ENCODE measurements around the gene OR14C36.
"Not testable (repeated sequence)": the region's sequence is repeated elsewhere in the genome, so short reads cannot be mapped to it uniquely, and the experiment has no call there.

The OR14C36 gene

GRCh38 chr1:248348475-248348874 lies at the start of gene OR14C36:
TSS of gene OR14C36 (plus strand) at chr1:248348775. CDS start at chr1:248348775, 0 bp downstream.
- in situ Hi-C loops (cut with MboI; ENCODE audit: low sequenced_read_pairs): no loop called here

GRCh38 chr1:248303324-248303723 lies 45.3 kb upstream of the OR14C36 start, which contains the start of gene OR2T12:
TSS of gene OR2T12 (minus strand) at chr1:248303424. CDS start at chr1:248295578, 7,846 bp downstream.
- in situ Hi-C loops (cut with MboI; ENCODE audit: low sequenced_read_pairs): no loop called here

DNA sequence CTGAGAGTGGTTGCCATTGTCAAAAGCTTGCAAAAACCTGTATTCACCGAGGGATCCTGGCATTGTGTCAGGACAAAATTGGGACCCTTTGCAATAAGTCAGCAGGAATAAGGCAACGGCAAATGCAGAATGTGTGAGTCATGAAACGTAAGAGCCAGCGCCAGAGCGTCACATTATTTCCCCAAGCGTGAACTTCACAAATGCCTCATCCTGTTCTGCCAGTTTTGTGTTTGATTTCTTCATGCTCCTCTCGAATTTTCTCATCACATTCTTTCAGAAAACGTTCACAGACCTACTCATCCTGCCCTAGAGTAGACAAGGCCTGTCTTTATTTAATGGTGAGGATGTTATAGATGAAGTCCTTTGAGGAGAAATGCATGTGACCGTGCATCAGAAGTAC lies 42.9 kb upstream of the OR14C36 start:
- in situ Hi-C loops (cut with MboI; ENCODE audit: low sequenced_read_pairs): not testable (repeated sequence)

DNA sequence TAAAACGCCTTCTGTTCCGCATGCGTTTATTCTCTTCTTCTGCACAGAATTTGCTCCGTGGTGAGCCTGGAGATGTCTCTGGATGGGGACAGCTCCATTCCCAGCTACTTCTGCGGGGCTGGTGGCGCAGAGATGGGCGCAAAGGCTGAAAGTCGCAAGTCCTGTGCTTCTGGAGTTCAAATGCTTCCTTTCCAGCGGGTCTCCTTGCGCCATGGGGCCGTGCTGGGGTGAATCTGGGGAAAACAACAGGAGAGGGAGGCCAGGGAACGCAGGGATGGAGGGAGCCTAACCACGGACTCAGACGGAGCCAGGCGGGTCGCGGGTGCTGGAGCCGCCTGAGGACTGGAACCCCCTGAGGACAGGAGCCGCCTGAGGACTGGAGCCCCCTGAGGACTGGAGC lies 42.5 kb upstream of the OR14C36 start:
- in situ Hi-C loops (cut with MboI; ENCODE audit: low sequenced_read_pairs): no loop called here

GRCh38 chr1:248306740-248307139 lies 41.8 kb upstream of the OR14C36 start:
- in situ Hi-C loops (cut with MboI; ENCODE audit: low sequenced_read_pairs): not testable (repeated sequence)

- in situ Hi-C loops (cut with MboI; ENCODE audit: low sequenced_read_pairs): no loop called here
Observed at GRCh38 chr1:248316796-248317195, 31.8 kb upstream of the OR14C36 start.

DNA sequence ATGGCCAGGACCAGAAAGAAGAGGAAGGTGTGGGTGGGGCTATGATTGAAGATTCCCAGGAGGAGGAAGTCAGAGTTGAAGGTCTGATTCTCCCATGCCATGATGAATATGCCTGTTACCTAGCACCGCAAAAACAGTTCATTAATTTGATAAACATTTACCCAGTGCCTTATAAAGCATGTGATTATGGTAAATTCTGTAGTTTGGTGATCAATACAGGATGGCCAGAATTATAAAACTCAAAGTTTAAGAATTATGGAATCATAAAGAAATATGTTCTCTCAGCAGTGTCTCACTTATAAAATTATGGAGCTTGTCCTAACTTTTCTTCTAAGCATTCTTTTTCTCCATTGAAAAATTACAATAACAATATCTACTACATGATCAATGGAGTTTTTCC lies 24.1 kb upstream of the OR14C36 start, which contains the start of gene OR2M7:
Gene OR2M7, minus strand, starts transcription at position 101 of the 400 bp plus-strand sequence. Its CDS starts 0 bp downstream, at position 101.
- in situ Hi-C loops (cut with MboI; ENCODE audit: low sequenced_read_pairs): no loop called here

- in situ Hi-C loops (cut with MboI; ENCODE audit: low sequenced_read_pairs): no loop called here
Observed at GRCh38 chr1:248343451-248343850, 5.1 kb upstream of the OR14C36 start.

GRCh38 chr1:248359415-248359814 lies 10.8 kb downstream of the OR14C36 start:
- in situ Hi-C loops (cut with MboI; ENCODE audit: low sequenced_read_pairs): no loop called here

DNA sequence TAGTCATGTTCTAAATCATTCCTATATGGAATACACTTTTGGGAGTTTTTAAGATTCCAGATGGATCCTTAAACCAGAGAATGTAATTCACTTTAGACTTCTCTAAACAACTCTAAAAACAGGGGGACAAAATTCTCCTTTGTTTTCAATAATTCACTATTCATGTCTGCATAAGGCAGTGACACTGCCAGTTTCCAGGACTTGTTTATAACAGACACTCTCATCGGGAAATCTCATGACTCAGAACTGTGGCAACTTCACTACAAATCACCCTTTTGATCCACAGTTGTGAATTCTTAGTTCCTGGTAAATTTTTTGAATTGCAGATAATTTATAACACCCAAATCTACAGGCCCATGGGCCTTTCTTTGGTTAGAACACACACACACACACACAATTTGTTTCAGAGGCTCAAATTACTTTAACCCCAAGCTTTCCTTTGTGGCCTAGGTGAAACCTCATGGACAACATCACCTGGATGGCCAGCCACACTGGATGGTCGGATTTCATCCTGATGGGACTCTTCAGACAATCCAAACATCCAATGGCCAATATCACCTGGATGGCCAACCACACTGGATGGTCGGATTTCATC lies 12.6 kb downstream of the OR14C36 start, which contains the start of gene OR2T4:
Gene OR2T4, plus strand, starts transcription at position 545 of the 595 bp plus-strand sequence. Its CDS starts 0 bp downstream, at position 545.
- in situ Hi-C loops (cut with MboI; ENCODE audit: low sequenced_read_pairs): no loop called here

- in situ Hi-C loops (cut with MboI; ENCODE audit: low sequenced_read_pairs): no loop called here
Observed at GRCh38 chr1:248366609-248367008, 18.0 kb downstream of the OR14C36 start.

- in situ Hi-C loops (cut with MboI; ENCODE audit: low sequenced_read_pairs): no loop called here
Observed at GRCh38 chr1:248372394-248372793, 23.8 kb downstream of the OR14C36 start.

- in situ Hi-C loops (cut with MboI; ENCODE audit: low sequenced_read_pairs): no loop called here
Observed at GRCh38 chr1:248373761-248374160, 25.2 kb downstream of the OR14C36 start.

DNA sequence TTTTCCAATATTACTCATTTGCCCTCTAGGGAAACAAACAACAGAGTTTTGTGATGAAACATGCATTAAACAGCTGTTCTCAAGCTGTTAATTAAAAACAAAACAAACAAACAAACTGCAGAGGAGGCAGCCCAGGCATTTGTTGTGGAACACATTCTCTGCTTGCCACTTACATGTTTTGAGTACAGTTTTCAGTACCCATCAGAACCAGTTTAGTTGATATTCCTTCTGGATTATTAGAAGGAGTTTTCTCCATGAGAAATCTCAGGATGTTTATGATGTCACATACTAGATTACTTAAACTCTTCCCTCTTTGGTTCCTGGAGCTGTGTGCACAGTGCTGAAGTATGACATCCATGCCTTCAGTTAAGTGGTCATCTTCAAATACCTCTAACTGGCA lies 26.9 kb downstream of the OR14C36 start, which contains the start of gene OR2T6:
Gene OR2T6, plus strand, starts transcription at position 301 of the 400 bp plus-strand sequence. CDS start 11,863 bp downstream, outside the sequence.
- in situ Hi-C loops (cut with MboI; ENCODE audit: low sequenced_read_pairs): no loop called here

GRCh38 chr1:248376916-248377315 lies 28.3 kb downstream of the OR14C36 start:
- in situ Hi-C loops (cut with MboI; ENCODE audit: low sequenced_read_pairs): no loop called here

DNA sequence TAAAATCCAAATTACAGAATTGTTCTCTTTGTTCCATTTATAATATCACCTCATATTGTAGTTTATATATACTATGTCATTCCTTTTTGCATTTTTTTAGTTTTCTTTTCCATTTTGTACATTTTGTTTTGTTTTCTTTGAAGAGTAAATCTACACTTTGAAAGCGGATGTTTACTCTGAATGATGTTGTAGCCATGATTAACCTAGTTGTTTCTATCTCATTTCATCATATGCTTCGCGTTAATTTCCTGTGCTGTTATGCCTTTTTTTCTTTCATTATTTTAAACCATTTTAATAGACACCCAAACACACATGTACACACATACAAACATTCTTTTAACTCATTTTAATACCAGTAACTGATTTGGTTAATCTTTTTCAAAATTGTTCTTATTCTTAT lies 32.3 kb downstream of the OR14C36 start:
- in situ Hi-C loops (cut with MboI; ENCODE audit: low sequenced_read_pairs): no loop called here

DNA sequence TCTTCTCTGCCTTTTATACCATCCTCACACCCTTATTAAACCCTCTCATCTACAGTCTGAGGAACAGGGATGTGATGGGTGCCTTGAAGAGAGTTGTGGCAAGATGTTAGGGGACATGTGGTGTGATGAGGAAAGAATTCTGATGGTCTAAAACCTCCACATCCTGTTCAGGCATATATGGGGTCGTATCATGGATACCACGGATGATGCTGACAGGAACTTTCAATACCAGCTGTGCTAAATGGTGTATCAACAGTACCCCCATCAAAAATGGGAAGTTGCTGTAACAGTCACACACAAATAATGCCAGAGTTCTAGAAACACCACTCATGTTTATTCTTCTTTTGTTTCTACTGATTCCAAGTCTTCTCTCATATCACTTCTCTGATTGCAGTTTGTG lies 39.9 kb downstream of the OR14C36 start:
- in situ Hi-C loops (cut with MboI; ENCODE audit: low sequenced_read_pairs): no loop called here

GRCh38 chr1:248393050-248393449 lies 44.5 kb downstream of the OR14C36 start:
- in situ Hi-C loops (cut with MboI; ENCODE audit: low sequenced_read_pairs): no loop called here

All from hTERT RPE-1 (cell line).